ENCODE data around the gene UPK3A. TPM values are rescaled to one million over a fixed set of nuclear protein-coding genes. Genes with fewer than 3 reads are reported as not detected.

The UPK3A gene
- total RNA-seq, 1 donor from 2014 or later: not detected

GRCh38 chr22:45330548-45330947 is 45.8 kb downstream of the UPK3A start:
- DNase-seq (ENCODE audit: low spot score in 2 of 2): no peak
- no peaks in the 10 kb centered on the region for H3K9me3 ChIP-seq
- no peak overlapping the region for H3K4me3 ChIP-seq
- no peaks in the 10 kb centered on the region for H3K27me3 ChIP-seq
- intact Hi-C loops (cut with DNase I): loop anchor here (5.0 to 10.0 kb wide), 3 partner anchors 56 to 966 kb away; no protein-coding TSS in a partner anchor
- no peak overlapping the region for H3K27ac ChIP-seq
- no peak for TF ChIP-seq CTCF (IDR thresholded peaks at IDR 0.05)
- H3K4me1 ChIP-seq: peaks cover 4 to 10% of the 10 kb centered on the region in 2 donors
- H3K36me3 ChIP-seq: peaks cover 51 to 55% of the 10 kb centered on the region in 2 donors

- no peak for DNase-seq (ENCODE audit: low spot score in 2 of 2)
- Histone ChIP-seq H3K4me3 (no peak overlapping the region), H3K27ac (no peak overlapping the region), H3K4me1 (peaks cover 5 to 18% of the 10 kb centered on the region in 2 donors), H3K9me3 (no peaks in the 10 kb centered on the region), H3K27me3 (no peaks in the 10 kb centered on the region), H3K36me3 (peaks cover 44 to 50% of the 10 kb centered on the region in 2 donors)
- no peak for TF ChIP-seq CTCF (IDR thresholded peaks at IDR 0.05)
- intact Hi-C loops (cut with DNase I): loop anchor here (5.0 to 10.0 kb wide), 3 partner anchors 57 to 967 kb away; no protein-coding TSS in a partner anchor
Measured at GRCh38 chr22:45331486-45331885, 46.7 kb downstream of the UPK3A start.

- intact Hi-C loops (cut with DNase I): loop anchor here (5.0 to 10.0 kb wide), 3 partner anchors 57 to 967 kb away; no protein-coding TSS in a partner anchor
- H3K27me3 ChIP-seq: no peaks in the 10 kb centered on the region
- TF ChIP-seq CTCF (IDR thresholded peaks at IDR 0.05): no peak
- no peak overlapping the region for H3K27ac ChIP-seq
- H3K36me3 ChIP-seq: peaks cover 44 to 48% of the 10 kb centered on the region in 2 donors
- DNase-seq (ENCODE audit: low spot score in 2 of 2): no peak
- H3K4me3 ChIP-seq: no peak overlapping the region
- peaks cover 8 to 24% of the 10 kb centered on the region in 2 donors for H3K4me1 ChIP-seq
- H3K9me3 ChIP-seq: no peaks in the 10 kb centered on the region
Measured at GRCh38 chr22:45332001-45332400, 47.3 kb downstream of the UPK3A start.

- intact Hi-C loops (cut with DNase I): loop anchor here (5.0 to 10.0 kb wide), 3 partner anchors 59 to 969 kb away; no protein-coding TSS in a partner anchor
- DNase-seq (ENCODE audit: low spot score in 2 of 2): no peak
- peak overlapping the region; percentile 43 to 46 for H3K27ac ChIP-seq
- H3K27me3 ChIP-seq: no peaks in the 10 kb centered on the region
- no peaks in the 10 kb centered on the region for H3K9me3 ChIP-seq
- TF ChIP-seq CTCF (IDR thresholded peaks at IDR 0.05): no peak
- H3K4me3 ChIP-seq: no peak overlapping the region
- peaks cover 38 to 41% of the 10 kb centered on the region in 2 donors for H3K36me3 ChIP-seq
- H3K4me1 ChIP-seq: peaks cover 12 to 30% of the 10 kb centered on the region in 2 donors
Measured at GRCh38 chr22:45334068-45334467, 49.3 kb downstream of the UPK3A start.

- H3K9me3 ChIP-seq: no peaks in the 10 kb centered on the region
- no peak overlapping the region for H3K4me3 ChIP-seq
- no peak for DNase-seq (ENCODE audit: low spot score in 2 of 2)
- intact Hi-C loops (cut with DNase I): loop anchor here (5.0 to 10.0 kb wide), 3 partner anchors 60 to 970 kb away; no protein-coding TSS in a partner anchor
- no peak for TF ChIP-seq CTCF (IDR thresholded peaks at IDR 0.05)
- H3K27me3 ChIP-seq: no peaks in the 10 kb centered on the region
- H3K27ac ChIP-seq: peak overlapping the region; percentile 43 to 46
- peaks cover 12 to 30% of the 10 kb centered on the region in 2 donors for H3K4me1 ChIP-seq
- H3K36me3 ChIP-seq: peaks cover 38 to 40% of the 10 kb centered on the region in 2 donors
Measured at GRCh38 chr22:45334528-45334927, 49.8 kb downstream of the UPK3A start.
